Loucy (cell line): ENCODE measurements around the gene MIF4GD.

Source experiments
- CTCF ChIP-seq: fragments of 200-600 bp; sonication (generic); conservative IDR thresholded peaks from 2 replicates; pipeline ENCODE4 v1.5.1; 2014; ENCODE audit warnings: mild to moderate bottlenecking, antibody characterized with exemption, low read length
- EZH2phosphoT487 ChIP-seq: fragments of 200-600 bp; IDR thresholded peaks from 2 replicates; pipeline ENCODE4 v1.6.1; 2018; ENCODE audit warnings: antibody characterized with exemption, mild to moderate bottlenecking, moderate library complexity, borderline replicate concordance

- no peak for TF ChIP-seq CTCF
- TF ChIP-seq EZH2phosphoT487: no peak
Observed at GRCh38 chr17:75261336-75262111, 9.5 kb downstream of the MIF4GD start, which contains the start of the genes GGA3 and MRPS7.
